ENCODE results near the gene HPSE2. TPM values are rescaled to one million over a fixed set of nuclear protein-coding genes. Genes with fewer than 3 reads are reported as not detected.

Gene HPSE2
- total RNA-seq, 1 experiment from 2014 or later = 0.05 TPM

DNA sequence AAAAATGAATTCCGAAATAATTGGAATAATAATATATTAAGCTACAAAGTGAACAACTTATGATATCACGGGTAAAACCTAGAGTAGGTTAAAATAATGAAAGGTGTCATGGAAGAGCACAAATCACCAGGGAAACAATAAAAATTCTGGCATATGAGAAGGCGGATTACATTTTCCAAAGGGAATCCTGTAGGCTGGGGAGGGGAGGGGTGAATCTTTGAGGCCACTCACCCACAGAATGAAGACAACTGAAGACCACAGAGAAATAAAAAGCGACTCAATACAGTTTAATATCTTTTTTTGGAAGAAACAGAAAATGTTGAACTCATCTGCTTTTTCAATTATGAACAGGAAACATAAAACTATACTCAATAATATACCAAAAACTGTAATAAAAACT, 659.6 kb downstream of the HPSE2 start:
- Histone ChIP-seq H3K4me2 (ENCODE audit: low read length) (no peak overlapping the region), H3K36me3 (ENCODE audit: control insufficient read depth in 1 of 2, insufficient read depth in 2 of 2, low read length in 2 of 2) (no peaks in the 10 kb centered on the region), H3K9ac (ENCODE audit: low read length) (no peak overlapping the region), H3K27ac (ENCODE audit: low read depth, low read length) (no peak overlapping the region), H2AFZ (ENCODE audit: low read depth, low read length, poor library complexity, severe bottlenecking) (no peak overlapping the region), H3K79me2 (ENCODE audit: insufficient read depth, low read length) (no peaks in the 10 kb centered on the region), H4K20me1 (ENCODE audit: insufficient read depth) (no peaks in the 10 kb centered on the region), H3K4me1 (ENCODE audit: control insufficient read depth in 1 of 2, insufficient read depth in 2 of 2, low read length in 2 of 2) (no peaks in the 10 kb centered on the region), H3K27me3 (ENCODE audit: insufficient read depth, low read length) (peaks cover 54% of the 10 kb centered on the region), H3K9me3 (ENCODE audit: control insufficient read depth in 1 of 2, insufficient read depth in 1 of 2, low read depth in 1 of 2, low read length in 2 of 2) (no peaks in the 10 kb centered on the region), H3K9me2 (ENCODE audit: insufficient read depth) (no peaks in the 10 kb centered on the region), H3K4me3 (replicated peaks in 1 of 2; ENCODE audit: low read depth in 1 of 2, low read length in 2 of 2) (no peak overlapping the region)
- ChIA-PET CTCF (no interaction called here), RAD21 (ENCODE audit: low non-redundant PET in 1 of 2, low total read pairs in 2 of 2, uncharacterized antibody in 2 of 2, unreplicated experiment in 2 of 2) (no interaction called here), POLR2A (no interaction called here)
- intact Hi-C loops (cut with micrococcal nuclease) = no loop called here
- ATAC-seq (no peak), DNase-seq (ENCODE audit: low read depth, low spot score) (no peak)
- BruUV-seq (replicated peaks) = no TSS peak
- TF ChIP-seq POLR2AphosphoS5 (IDR thresholded peaks at IDR 0.05; ENCODE audit: low read depth, low read length) = no peak
- no peak for TF ChIP-seq ZNF274 (IDR thresholded peaks at IDR 0.05; ENCODE audit: low read depth, low read length)
- TF ChIP-seq, protein P1, sequence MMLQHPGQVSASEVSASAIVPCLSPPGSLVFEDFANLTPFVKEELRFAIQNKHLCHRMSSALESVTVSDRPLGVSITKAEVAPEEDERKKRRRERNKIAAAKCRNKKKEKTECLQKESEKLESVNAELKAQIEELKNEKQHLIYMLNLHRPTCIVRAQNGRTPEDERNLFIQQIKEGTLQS (IDR thresholded peaks at IDR 0.05) = no peak
- TF ChIP-seq, protein P2, sequence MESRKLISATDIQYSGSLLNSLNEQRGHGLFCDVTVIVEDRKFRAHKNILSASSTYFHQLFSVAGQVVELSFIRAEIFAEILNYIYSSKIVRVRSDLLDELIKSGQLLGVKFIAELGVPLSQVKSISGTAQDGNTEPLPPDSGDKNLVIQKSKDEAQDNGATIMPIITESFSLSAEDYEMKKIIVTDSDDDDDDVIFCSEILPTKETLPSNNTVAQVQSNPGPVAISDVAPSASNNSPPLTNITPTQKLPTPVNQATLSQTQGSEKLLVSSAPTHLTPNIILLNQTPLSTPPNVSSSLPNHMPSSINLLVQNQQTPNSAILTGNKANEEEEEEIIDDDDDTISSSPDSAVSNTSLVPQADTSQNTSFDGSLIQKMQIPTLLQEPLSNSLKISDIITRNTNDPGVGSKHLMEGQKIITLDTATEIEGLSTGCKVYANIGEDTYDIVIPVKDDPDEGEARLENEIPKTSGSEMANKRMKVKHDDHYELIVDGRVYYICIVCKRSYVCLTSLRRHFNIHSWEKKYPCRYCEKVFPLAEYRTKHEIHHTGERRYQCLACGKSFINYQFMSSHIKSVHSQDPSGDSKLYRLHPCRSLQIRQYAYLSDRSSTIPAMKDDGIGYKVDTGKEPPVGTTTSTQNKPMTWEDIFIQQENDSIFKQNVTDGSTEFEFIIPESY (IDR thresholded peaks at IDR 0.05; ENCODE audit: extremely low read depth, insufficient replicate concordance, low read length) = no peak
- TF ChIP-seq POLR2A (IDR thresholded peaks at IDR 0.05; ENCODE audit: borderline replicate concordance, extremely low read depth, insufficient read depth, insufficient read length) = no peak
- TF ChIP-seq SIN3A (IDR thresholded peaks at IDR 0.05; ENCODE audit: low read depth) = no peak
- TF ChIP-seq JUND (IDR thresholded peaks at IDR 0.05) = no peak
- TF ChIP-seq ELF1 (IDR thresholded peaks at IDR 0.05; ENCODE audit: borderline replicate concordance, low read depth) = no peak
- TF ChIP-seq, protein P3, sequence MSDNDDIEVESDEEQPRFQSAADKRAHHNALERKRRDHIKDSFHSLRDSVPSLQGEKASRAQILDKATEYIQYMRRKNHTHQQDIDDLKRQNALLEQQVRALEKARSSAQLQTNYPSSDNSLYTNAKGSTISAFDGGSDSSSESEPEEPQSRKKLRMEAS (IDR thresholded peaks at IDR 0.05) = no peak
- TF ChIP-seq RAD21 (IDR thresholded peaks at IDR 0.05; ENCODE audit: low read depth) = no peak
- no peak for TF ChIP-seq SRF (IDR thresholded peaks at IDR 0.05; ENCODE audit: low read depth)
- no peak for TF ChIP-seq CEBPB (IDR thresholded peaks at IDR 0.05; ENCODE audit: low read depth)
- no peak for TF ChIP-seq TCF7L2 (IDR thresholded peaks at IDR 0.05; ENCODE audit: borderline replicate concordance, extremely low read depth, insufficient read depth, insufficient read length)
- no peak for TF ChIP-seq EZH2phosphoT487 (IDR thresholded peaks at IDR 0.05; ENCODE audit: borderline replicate concordance)
- TF ChIP-seq FOSL1 (IDR thresholded peaks at IDR 0.05; ENCODE audit: low read depth) = no peak
- TF ChIP-seq SP1 (IDR thresholded peaks at IDR 0.05; ENCODE audit: low read depth) = no peak
- TF ChIP-seq EZH2 (IDR thresholded peaks at IDR 0.05) = no peak

Data from HCT116 (cell line).